ENCODE measurements around the gene EPN2.

DNA sequence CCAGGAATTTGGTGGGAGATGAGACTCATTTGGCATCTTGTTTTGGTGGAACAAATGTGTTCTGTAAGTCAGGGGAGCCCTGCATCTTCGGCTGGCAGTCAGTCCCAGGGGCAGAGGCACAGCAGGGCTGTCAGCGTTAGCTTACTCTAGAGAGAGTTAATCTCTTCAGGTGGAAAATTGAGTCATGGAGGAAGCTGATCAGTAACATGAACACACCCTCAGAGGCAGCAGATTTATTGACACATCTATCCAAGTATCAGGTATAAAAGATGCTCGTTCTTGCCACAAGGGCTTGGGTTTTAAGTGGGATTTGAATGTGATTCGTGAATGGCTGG, 55.2 kb downstream of the EPN2 start:
- TF ChIP-seq, protein P1, sequence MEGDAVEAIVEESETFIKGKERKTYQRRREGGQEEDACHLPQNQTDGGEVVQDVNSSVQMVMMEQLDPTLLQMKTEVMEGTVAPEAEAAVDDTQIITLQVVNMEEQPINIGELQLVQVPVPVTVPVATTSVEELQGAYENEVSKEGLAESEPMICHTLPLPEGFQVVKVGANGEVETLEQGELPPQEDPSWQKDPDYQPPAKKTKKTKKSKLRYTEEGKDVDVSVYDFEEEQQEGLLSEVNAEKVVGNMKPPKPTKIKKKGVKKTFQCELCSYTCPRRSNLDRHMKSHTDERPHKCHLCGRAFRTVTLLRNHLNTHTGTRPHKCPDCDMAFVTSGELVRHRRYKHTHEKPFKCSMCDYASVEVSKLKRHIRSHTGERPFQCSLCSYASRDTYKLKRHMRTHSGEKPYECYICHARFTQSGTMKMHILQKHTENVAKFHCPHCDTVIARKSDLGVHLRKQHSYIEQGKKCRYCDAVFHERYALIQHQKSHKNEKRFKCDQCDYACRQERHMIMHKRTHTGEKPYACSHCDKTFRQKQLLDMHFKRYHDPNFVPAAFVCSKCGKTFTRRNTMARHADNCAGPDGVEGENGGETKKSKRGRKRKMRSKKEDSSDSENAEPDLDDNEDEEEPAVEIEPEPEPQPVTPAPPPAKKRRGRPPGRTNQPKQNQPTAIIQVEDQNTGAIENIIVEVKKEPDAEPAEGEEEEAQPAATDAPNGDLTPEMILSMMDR (IDR thresholded peaks at IDR 0.05): no peak
- TF ChIP-seq, protein P2, sequence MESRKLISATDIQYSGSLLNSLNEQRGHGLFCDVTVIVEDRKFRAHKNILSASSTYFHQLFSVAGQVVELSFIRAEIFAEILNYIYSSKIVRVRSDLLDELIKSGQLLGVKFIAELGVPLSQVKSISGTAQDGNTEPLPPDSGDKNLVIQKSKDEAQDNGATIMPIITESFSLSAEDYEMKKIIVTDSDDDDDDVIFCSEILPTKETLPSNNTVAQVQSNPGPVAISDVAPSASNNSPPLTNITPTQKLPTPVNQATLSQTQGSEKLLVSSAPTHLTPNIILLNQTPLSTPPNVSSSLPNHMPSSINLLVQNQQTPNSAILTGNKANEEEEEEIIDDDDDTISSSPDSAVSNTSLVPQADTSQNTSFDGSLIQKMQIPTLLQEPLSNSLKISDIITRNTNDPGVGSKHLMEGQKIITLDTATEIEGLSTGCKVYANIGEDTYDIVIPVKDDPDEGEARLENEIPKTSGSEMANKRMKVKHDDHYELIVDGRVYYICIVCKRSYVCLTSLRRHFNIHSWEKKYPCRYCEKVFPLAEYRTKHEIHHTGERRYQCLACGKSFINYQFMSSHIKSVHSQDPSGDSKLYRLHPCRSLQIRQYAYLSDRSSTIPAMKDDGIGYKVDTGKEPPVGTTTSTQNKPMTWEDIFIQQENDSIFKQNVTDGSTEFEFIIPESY (IDR thresholded peaks at IDR 0.05; ENCODE audit: borderline replicate concordance, low read depth): no peak
- TF ChIP-seq JUND (IDR thresholded peaks at IDR 0.05) (no peak), FOXM1 (IDR thresholded peaks at IDR 0.05; ENCODE audit: low read depth) (no peak), ELF1 (IDR thresholded peaks at IDR 0.05) (no peak), EZH2phosphoT487 (IDR thresholded peaks at IDR 0.05; ENCODE audit: borderline replicate concordance, low read depth) (no peak), MXI1 (IDR thresholded peaks at IDR 0.05; ENCODE audit: low read depth, low read length) (no peak), RFX5 (IDR thresholded peaks at IDR 0.05; ENCODE audit: low read length) (no peak), SMC3 (IDR thresholded peaks at IDR 0.05; ENCODE audit: low read depth, low read length) (no peak)
- TF ChIP-seq, protein P3, sequence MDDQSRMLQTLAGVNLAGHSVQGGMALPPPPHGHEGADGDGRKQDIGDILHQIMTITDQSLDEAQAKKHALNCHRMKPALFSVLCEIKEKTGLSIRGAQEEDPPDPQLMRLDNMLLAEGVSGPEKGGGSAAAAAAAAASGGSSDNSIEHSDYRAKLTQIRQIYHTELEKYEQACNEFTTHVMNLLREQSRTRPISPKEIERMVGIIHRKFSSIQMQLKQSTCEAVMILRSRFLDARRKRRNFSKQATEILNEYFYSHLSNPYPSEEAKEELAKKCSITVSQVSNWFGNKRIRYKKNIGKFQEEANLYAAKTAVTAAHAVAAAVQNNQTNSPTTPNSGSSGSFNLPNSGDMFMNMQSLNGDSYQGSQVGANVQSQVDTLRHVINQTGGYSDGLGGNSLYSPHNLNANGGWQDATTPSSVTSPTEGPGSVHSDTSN (IDR thresholded peaks at IDR 0.05): no peak
- TF ChIP-seq, protein P4, sequence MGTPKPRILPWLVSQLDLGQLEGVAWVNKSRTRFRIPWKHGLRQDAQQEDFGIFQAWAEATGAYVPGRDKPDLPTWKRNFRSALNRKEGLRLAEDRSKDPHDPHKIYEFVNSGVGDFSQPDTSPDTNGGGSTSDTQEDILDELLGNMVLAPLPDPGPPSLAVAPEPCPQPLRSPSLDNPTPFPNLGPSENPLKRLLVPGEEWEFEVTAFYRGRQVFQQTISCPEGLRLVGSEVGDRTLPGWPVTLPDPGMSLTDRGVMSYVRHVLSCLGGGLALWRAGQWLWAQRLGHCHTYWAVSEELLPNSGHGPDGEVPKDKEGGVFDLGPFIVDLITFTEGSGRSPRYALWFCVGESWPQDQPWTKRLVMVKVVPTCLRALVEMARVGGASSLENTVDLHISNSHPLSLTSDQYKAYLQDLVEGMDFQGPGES (IDR thresholded peaks at IDR 0.05; ENCODE audit: low read depth, low read length): no peak

All from SK-N-SH (cell line).